Right renal pelvis (tissue), 4 donors: ENCODE results near the gene LHX8. TPM values are rescaled to one million over a fixed set of nuclear protein-coding genes. Genes with fewer than 3 reads are reported as not detected.

ENCODE experiments used
- DNase-seq, 4 donors: peaks; one replicate each; pipeline ENCODE4 v3.0.0-alpha.2; 2013; ENCODE audit warnings: low read depth in 4 of 4, low spot score in 3 of 4, missing footprints in 1 of 4
- polyA plus RNA-seq, 4 donors: library from polyadenylated mRNA; unstranded; fragments of 120-200 nt; gene quantifications; one replicate each; pipeline ENCODE4 v1.2.1, GENCODE V29; 2013; ENCODE audit not compliant: insufficient read length in 4 of 4

LHX8 gene
- polyA plus RNA-seq, 4 donors: not detected

DNA sequence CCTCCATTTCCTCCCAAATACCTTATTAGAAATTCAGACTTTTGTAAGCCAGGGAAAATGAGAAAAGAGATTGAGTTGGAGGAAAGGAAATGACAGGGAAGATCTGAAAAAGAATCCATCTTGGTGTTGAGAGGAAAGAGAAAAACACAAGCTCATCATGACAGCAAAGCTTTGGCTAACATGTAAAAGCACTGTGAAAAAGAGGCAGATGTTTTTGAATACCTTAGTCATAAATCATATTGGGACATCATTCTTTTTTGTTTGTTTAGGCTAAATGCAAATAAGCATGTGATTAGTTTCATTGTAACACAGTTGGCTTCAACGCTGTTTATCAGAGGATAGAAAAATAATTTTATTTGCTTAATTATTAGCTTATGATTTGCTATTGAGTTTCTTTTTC lies 64.6 kb downstream of the LHX8 start:
- no peak for DNase-seq

DNA sequence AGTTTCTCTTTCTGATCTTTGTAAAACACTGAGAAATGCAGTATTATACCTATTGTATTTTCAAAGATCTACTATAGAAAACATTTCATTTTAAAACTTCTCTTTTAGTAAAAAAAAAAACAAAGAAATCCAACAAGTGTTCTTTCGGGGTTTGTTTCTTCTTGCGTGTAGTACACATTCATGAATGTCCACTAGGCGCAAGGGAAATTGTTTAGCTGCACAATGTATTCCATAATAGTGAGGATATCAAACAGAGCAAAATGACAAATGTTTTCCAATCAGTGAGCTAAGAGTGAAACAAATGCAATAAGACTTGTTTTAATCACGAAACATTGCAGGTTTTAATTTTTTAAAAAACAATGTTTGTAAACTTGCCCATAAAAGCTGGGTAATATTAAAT lies 68.6 kb downstream of the LHX8 start:
- no peak for DNase-seq

DNA sequence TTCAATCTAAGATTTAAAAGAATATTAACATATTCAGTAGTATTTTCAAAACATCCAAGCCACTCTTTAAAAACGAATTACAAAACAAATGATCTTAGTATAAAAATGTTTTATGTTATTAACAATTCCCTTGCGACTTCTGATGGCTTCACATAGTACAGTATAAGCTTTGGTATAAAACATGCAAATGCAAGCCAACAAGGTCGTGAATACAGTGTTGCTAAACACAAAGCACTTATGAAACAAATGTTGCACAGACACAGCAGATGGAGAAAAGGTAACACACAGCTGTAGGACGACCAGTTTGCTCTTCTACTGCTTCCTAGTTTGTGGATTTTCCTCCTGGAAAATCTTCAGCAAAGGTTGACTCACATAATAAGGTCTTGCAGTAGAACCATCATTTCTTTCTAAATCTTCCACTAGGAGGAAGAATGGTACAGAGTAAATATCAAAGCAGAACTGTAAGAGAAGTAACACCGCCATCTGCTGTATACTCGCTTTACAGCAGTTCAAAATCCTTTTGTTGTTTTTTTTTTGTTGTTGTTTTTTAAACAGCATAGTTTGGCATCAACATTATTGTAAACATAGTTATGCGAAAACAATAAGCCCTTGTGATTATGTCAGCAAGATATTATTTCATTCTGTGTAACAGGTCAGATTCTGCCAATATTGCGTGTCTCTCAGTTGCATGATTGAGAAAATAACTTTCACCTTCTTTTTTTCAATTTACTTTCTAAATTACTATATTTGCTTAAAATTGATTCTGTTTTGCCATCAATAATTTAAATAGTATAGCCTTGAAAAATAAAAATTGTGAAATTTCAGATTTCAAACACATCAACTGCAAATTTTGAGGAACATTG lies 69.5 kb downstream of the LHX8 start:
- DNase-seq: peak in 3 of 4 donors; percentile 5 to 14 (median 13)

GRCh38 chr1:75208862-75209261 lies 74.7 kb downstream of the LHX8 start:
- DNase-seq: no peak
